Measurements from ENCODE around the gene MMP10. TPM values are rescaled to one million over a fixed set of nuclear protein-coding genes. Genes with fewer than 3 reads are reported as not detected.

MMP10 gene
- total RNA-seq, 4 donors from 2014 or later, result 0.67 TPM; not detected in 3

- TF ChIP-seq CTCF (IDR thresholded peaks at IDR 0.05), result no peak
- TF ChIP-seq POLR2A (IDR thresholded peaks at IDR 0.05), result no peak
- DNase-seq, result no peak
- no peaks in the 10 kb centered on the region for H3K27me3 ChIP-seq
- intact Hi-C loops (cut with DNase I; ENCODE audit: low total_unique reads), result no loop called here
- H3K36me3 ChIP-seq, result no peaks in the 10 kb centered on the region
- H3K4me3 ChIP-seq, result no peak overlapping the region
- H3K4me1 ChIP-seq, result no peaks in the 10 kb centered on the region
- no peak overlapping the region for H3K27ac ChIP-seq
- H3K9me3 ChIP-seq, result no peaks in the 10 kb centered on the region
These were observed 18.1 kb downstream of the MMP10 start for GRCh38 chr11:102762361-102762767.

- H3K4me3 ChIP-seq, result no peak overlapping the region
- no peak for TF ChIP-seq CTCF (IDR thresholded peaks at IDR 0.05)
- TF ChIP-seq POLR2A (IDR thresholded peaks at IDR 0.05), result no peak
- H3K9me3 ChIP-seq, result no peaks in the 10 kb centered on the region
- H3K27ac ChIP-seq, result no peak overlapping the region
- intact Hi-C loops (cut with DNase I; ENCODE audit: low total_unique reads), result no loop called here
- H3K4me1 ChIP-seq, result no peaks in the 10 kb centered on the region
- no peaks in the 10 kb centered on the region for H3K36me3 ChIP-seq
- no peak for DNase-seq
- H3K27me3 ChIP-seq, result no peaks in the 10 kb centered on the region
These were observed 18.7 kb downstream of the MMP10 start for GRCh38 chr11:102761646-102762238.

GRCh38 chr11:102760344-102761035 is 19.9 kb downstream of the MMP10 start:
- intact Hi-C loops (cut with DNase I; ENCODE audit: low total_unique reads), result no loop called here
- no peak for TF ChIP-seq CTCF (IDR thresholded peaks at IDR 0.05)
- TF ChIP-seq POLR2A (IDR thresholded peaks at IDR 0.05), result no peak
- no peak overlapping the region for H3K27ac ChIP-seq
- no peaks in the 10 kb centered on the region for H3K36me3 ChIP-seq
- no peak overlapping the region for H3K4me3 ChIP-seq
- H3K9me3 ChIP-seq, result no peaks in the 10 kb centered on the region
- DNase-seq, result no peak
- no peaks in the 10 kb centered on the region for H3K4me1 ChIP-seq
- no peaks in the 10 kb centered on the region for H3K27me3 ChIP-seq

GRCh38 chr11:102757823-102758549 is 22.4 kb downstream of the MMP10 start:
- TF ChIP-seq POLR2A (IDR thresholded peaks at IDR 0.05) (no peak), CTCF (IDR thresholded peaks at IDR 0.05) (no peak)
- no peak for DNase-seq
- Histone ChIP-seq H3K4me1 (no peaks in the 10 kb centered on the region), H3K4me3 (no peak overlapping the region), H3K9me3 (no peaks in the 10 kb centered on the region), H3K27me3 (no peaks in the 10 kb centered on the region), H3K27ac (no peak overlapping the region), H3K36me3 (no peaks in the 10 kb centered on the region)
- intact Hi-C loops (cut with DNase I; ENCODE audit: low total_unique reads), result no loop called here

- no peak for DNase-seq
These were observed 27.2 kb downstream of the MMP10 start for GRCh38 chr11:102753267-102753666.

More at GRCh38 chr11:102753267-102753666, 27.2 kb downstream of the MMP10 start:
- TF ChIP-seq POLR2A (IDR thresholded peaks at IDR 0.05) (no peak), CTCF (IDR thresholded peaks at IDR 0.05) (no peak)
- Histone ChIP-seq H3K9me3 (no peaks in the 10 kb centered on the region), H3K27me3 (no peaks in the 10 kb centered on the region), H3K4me1 (no peaks in the 10 kb centered on the region), H3K4me3 (no peak overlapping the region), H3K36me3 (no peaks in the 10 kb centered on the region), H3K27ac (no peak overlapping the region)
- intact Hi-C loops (cut with DNase I; ENCODE audit: low total_unique reads), result no loop called here

Measured in uterus (tissue), 4 donors.